GM21360 (cell line): Measurements from ENCODE around the gene ZBTB25.

Experiments
- ATAC-seq: cut with Tn5 transposase; IDR thresholded peaks from one replicate; pipeline ENCODE4 v1.9.1; 2021; ENCODE audit warnings: mild to moderate bottlenecking, moderate library complexity; ENCODE audit not compliant: unreplicated experiment

The ZBTB25 gene, protein sequence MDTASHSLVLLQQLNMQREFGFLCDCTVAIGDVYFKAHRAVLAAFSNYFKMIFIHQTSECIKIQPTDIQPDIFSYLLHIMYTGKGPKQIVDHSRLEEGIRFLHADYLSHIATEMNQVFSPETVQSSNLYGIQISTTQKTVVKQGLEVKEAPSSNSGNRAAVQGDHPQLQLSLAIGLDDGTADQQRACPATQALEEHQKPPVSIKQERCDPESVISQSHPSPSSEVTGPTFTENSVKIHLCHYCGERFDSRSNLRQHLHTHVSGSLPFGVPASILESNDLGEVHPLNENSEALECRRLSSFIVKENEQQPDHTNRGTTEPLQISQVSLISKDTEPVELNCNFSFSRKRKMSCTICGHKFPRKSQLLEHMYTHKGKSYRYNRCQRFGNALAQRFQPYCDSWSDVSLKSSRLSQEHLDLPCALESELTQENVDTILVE

GRCh38 chr14:64503434-64504309, at the start of gene ZBTB25:
TSS of gene ZBTB25 (minus strand) at chr14:64503838. CDS start at chr14:64490533, 13,305 bp downstream.
- peak; percentile 57 for ATAC-seq

GRCh38 chr14:64550621-64551333, 47.1 kb upstream of the ZBTB25 start:
- ATAC-seq: no peak

DNA sequence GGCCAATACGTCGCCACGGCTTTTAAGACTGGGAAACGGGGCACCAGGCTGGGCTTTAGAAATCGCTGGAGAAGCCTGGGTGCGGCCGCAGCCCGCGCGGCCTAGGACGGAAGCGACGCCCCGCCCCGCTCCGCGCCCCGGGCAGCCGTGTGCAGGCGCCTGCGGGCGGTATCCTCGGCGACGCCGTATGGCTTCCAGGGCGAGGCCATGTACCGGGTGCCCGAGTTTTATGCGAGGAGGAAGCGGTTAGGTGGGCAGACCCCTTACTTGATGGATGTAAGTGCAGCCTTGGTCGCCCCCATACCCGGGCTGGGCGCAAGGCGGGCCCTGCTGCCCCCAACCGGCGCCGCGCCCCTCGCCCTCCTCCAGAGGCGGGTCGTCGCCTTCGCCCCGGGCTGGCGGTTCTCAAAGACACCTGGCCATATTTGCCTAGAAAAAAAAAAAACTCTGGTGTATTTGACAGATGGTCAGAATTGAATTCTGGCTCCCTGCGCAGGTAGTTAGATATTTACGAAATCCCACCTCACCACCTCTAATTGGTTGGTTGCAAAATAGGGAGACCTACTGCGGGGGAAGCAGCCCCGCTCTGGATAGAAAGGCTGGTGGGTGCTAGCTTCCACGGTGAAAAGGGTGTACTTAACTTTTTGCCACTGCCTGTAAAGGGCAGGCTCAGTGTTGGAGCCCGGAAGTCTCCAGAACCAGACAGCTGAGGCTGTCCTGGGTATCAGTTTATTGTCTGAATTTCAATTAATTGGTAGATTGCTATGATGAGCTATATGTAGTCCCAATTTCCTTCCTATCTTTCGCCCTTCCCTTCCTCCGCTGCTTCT, 46.4 kb upstream of the ZBTB25 start, which contains the start of gene PPP1R36:
TSS of gene PPP1R36 (plus strand) at position 171 of the 830 bp plus-strand sequence. CDS start at position 208, 37 bp downstream.
- ATAC-seq: no peak

DNA sequence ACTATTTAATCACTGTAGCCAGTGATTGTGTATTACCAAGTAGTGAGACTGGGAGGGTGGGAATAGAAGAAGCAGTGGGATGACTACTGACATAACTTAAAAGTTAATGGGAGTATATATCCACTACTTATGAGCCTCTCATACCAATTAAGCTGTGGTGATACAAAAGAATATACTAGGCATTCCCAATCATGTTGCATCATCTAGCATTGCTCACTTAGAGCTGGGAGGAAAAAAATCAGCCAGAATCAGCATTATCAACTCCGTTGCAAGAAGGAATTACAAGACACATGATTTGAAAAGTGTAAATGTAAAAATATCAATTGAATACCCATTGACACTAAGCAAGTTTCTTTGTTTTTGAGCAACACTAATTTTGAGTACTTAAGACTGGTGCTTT, 45.4 kb upstream of the ZBTB25 start:
- ATAC-seq: no peak

- no peak for ATAC-seq
These were observed 41.1 kb upstream of the ZBTB25 start for GRCh38 chr14:64544607-64545312.

DNA sequence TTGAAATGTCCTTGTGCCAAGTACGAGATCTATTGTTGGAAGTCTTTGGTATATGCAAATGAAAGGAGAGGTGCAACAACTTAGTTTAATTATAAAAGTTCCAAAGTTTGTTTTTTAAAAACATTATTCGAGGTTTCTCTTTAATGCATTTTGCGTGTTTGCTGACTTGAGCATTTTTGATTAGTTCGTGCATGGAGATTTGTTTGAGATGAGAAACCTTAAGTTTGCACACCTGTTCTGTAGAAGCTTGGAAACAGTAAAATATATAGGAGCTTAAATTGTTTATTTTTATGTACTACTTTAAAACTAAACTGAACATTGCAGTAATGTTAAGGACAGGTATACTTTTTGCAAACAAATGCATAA, 39.2 kb upstream of the ZBTB25 start:
- ATAC-seq: no peak

GRCh38 chr14:64541972-64542835, 38.6 kb upstream of the ZBTB25 start:
- no peak for ATAC-seq

DNA sequence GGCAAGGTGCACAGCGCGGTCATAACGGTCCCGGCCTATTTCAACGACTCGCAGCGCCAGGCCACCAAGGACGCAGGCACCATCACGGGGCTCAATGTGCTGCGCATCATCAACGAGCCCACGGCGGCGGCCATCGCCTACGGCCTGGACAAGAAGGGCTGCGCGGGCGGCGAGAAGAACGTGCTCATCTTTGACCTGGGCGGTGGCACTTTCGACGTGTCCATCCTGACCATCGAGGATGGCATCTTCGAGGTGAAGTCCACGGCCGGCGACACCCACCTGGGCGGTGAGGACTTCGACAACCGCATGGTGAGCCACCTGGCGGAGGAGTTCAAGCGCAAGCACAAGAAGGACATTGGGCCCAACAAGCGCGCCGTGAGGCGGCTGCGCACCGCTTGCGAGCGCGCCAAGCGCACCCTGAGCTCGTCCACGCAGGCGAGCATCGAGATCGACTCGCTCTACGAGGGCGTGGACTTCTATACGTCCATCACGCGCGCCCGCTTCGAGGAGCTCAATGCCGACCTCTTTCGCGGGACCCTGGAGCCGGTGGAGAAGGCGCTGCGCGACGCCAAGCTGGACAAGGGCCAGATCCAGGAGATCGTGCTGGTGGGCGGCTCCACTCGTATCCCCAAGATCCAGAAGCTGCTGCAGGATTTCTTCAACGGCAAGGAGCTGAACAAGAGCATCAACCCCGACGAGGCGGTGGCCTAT, 37.8 kb upstream of the ZBTB25 start:
- no peak for ATAC-seq

- peak; percentile 90 for ATAC-seq
These were observed 36.9 kb upstream of the ZBTB25 start, which contains the start of gene HSPA2 for GRCh38 chr14:64540208-64541202. TSS of gene HSPA2 (plus strand) at chr14:64540741. CDS start at chr14:64540850, 109 bp downstream.

DNA sequence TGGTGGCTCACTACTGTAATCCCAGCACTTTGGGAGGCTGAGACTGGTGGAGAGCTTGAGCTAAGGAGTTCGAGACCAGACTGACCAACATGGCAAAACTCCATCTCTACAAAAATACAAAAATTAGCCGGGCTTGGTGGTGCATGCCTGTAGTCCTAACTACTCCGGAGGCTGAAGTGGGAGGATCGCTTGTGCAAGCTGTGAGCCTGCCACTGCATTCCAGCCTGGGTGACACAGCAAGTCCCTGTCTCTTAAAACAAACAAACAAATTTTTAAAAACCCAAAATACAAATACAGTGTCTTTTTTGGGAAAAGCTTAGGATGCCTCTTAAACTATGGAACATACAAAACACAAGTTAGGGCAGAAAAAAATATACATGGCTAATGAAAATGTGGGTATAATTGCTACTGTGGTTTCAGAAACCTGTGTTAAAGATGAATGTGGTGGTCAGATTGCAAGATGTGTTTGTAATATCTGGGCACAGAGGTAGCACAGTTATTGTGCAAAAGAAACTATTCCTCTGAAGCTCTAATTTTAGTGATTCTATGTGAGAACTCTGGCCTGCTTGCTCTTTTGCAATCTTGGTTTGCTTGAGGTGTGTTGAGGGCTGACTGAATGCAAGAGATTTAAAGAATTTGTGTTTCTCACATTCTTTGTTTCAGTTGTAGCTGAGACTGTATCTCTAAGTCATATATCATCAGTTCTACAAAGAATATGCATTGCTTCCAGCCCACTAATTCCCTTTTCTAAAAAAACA, 33.0 kb upstream of the ZBTB25 start:
- no peak for ATAC-seq

DNA sequence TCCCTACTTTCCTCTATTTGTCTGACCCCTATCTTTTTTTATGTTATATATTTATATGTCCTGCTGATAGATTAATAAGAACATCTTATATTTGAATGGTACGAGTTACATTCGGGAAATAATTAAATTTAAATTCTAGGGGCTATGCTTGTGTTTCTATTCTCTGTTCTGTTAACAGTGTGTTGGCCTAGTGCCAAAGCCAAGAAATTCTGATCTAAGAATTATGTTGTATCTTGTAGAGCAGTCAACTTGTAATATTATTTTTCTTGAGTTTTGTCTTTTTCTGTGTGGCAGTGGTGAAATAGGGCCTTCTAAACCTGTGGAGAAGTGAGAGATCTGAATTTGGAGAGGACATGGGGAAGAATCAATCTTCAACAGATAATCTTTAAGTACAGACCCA, 27.9 kb upstream of the ZBTB25 start:
- ATAC-seq: no peak

DNA sequence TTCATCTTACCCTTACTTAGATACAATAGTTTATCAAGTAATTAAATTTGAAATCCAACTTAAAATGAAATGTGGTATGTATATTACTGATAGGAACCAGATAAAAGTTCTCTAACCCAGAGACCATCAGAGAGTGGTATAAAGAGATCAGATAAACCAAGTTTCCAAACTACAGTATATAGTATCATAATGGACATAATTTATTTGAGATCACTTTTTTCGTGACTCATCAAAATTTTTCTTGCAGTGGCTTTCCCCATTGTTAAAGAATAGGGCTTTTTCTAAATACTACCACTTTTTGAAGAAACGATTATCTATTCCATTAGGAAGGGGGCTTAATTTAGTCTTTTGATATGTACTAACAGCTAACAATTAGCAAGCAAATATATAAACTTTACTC, 21.7 kb upstream of the ZBTB25 start:
- ATAC-seq: no peak

GRCh38 chr14:64522591-64523355, 19.1 kb upstream of the ZBTB25 start:
- no peak for ATAC-seq

DNA sequence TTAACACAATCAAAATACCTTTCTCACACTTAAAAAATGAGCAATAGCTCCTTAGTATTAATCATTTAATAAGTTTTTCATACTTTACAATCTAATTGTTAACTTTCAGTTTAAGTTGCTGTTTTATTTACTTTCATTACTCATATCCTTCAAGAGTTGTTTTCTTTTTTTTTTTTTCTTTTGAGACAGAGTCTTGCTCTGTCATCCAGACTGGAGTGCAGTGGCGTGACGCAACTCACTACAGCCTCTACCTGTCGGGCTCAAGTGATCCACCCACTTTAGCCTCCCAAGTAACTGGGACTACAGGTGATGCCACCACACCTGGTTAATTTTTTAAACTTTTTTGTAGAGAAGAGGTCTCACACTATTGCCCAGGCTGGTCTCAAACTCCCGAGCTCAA, 17.1 kb upstream of the ZBTB25 start:
- ATAC-seq: no peak

DNA sequence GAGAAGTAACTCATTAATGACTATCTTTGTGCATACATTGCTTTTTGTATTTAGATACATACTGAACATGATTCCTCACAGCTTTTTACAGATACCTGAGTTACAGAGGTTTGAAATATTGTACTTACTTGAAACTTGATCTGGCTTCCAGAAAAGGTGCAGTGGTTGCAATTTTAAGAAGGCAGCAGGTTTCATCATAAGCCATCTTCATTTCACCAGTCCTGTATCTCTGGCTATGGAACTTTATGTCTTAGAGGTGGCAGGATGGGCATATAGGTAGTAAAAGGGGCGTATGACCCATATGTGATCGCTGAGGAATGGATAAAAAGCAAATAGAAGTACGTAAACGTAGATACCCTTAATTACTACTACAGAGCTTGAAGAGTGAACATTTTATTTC, 14.6 kb upstream of the ZBTB25 start:
- ATAC-seq: no peak
